ENCODE results near the gene ATP10A. TPM values are rescaled to one million over a fixed set of nuclear protein-coding genes. Genes with fewer than 3 reads are reported as not detected.
A peak's percentile ranks its signal among the peaks of the same experiment; 100 is the strongest.

The ATP10A gene
- total RNA-seq (2022) (not detected in 2 replicates), Bru-seq, nascent RNA (percentile 3 among the genes with signal in this experiment), BruChase-seq, experiment 1, labeled RNA remaining after a 6-hour chase (percentile 2 among the genes with signal in this experiment), BruChase-seq, experiment 2, labeled RNA remaining after a 2-hour chase (percentile 4 among the genes with signal in this experiment)
- long read RNA-seq, partial matches to known transcripts, result 0 of 1 reads
- long read RNA-seq, other reads (novel, unspliced or antisense), result 1 of 1 reads

- Mint-ChIP-seq H3K4me3 (ENCODE audit: unreplicated experiment) (no peak within 1 kb of the TSS), H3K9me3 (ENCODE audit: unreplicated experiment) (peaks cover 35% of the 10 kb centered on the region), H3K4me1 (ENCODE audit: insufficient read depth, unreplicated experiment) (no peaks in the 10 kb centered on the region), H3K27me3 (ENCODE audit: insufficient read depth, unreplicated experiment) (no peaks in the 10 kb centered on the region), H3K27ac (ENCODE audit: low read depth, unreplicated experiment) (no peak within 1 kb of the TSS), H3K36me3 (ENCODE audit: insufficient read depth, unreplicated experiment) (no peaks in the 10 kb centered on the region)
- ChIA-PET CTCF (no interaction called here), POLR2A (no interaction called here)
- no peak for TF ChIP-seq CTCF (IDR thresholded peaks at IDR 0.05; ENCODE audit: unreplicated experiment)
- no peak for DNase-seq (ENCODE audit: unreplicated experiment)
- intact Hi-C loops (cut with micrococcal nuclease), result no loop called here
- no TSS peak for BruUV-seq (replicated peaks)
Observed at GRCh38 chr15:25863111-25863967, at the start of gene ATP10A. ATP10A (minus strand) TSS chr15:25863327; CDS start chr15:25863096, 231 bp downstream.

GRCh38 chr15:25912035-25912434, 48.9 kb upstream of the ATP10A start:
- Mint-ChIP-seq H3K36me3 (ENCODE audit: insufficient read depth, unreplicated experiment) (no peaks in the 10 kb centered on the region), H3K27me3 (ENCODE audit: insufficient read depth, unreplicated experiment) (no peaks in the 10 kb centered on the region), H3K9me3 (ENCODE audit: unreplicated experiment) (peaks cover 42% of the 10 kb centered on the region), H3K4me1 (ENCODE audit: insufficient read depth, unreplicated experiment) (no peaks in the 10 kb centered on the region), H3K27ac (ENCODE audit: low read depth, unreplicated experiment) (no peak overlapping the region), H3K4me3 (ENCODE audit: unreplicated experiment) (no peak overlapping the region)
- no TSS peak for BruUV-seq (replicated peaks)
- intact Hi-C loops (cut with micrococcal nuclease), result no loop called here
- no peak for DNase-seq (ENCODE audit: unreplicated experiment)
- ChIA-PET CTCF (no interaction called here), POLR2A (no interaction called here)
- TF ChIP-seq CTCF (IDR thresholded peaks at IDR 0.05; ENCODE audit: unreplicated experiment), result no peak

- POLR2A ChIA-PET, result no interaction called here
- BruUV-seq (replicated peaks), result no TSS peak
- H3K27me3 Mint-ChIP-seq (ENCODE audit: insufficient read depth, unreplicated experiment), result no peaks in the 10 kb centered on the region
- H3K9me3 Mint-ChIP-seq (ENCODE audit: unreplicated experiment), result peaks cover 39% of the 10 kb centered on the region
- H3K4me3 Mint-ChIP-seq (ENCODE audit: unreplicated experiment), result no peak overlapping the region
- intact Hi-C loops (cut with micrococcal nuclease), result no loop called here
- no peak overlapping the region for H3K27ac Mint-ChIP-seq (ENCODE audit: low read depth, unreplicated experiment)
- H3K36me3 Mint-ChIP-seq (ENCODE audit: insufficient read depth, unreplicated experiment), result no peaks in the 10 kb centered on the region
- no peak for TF ChIP-seq CTCF (IDR thresholded peaks at IDR 0.05; ENCODE audit: unreplicated experiment)
- CTCF ChIA-PET, result no interaction called here
- DNase-seq (ENCODE audit: unreplicated experiment), result no peak
- no peaks in the 10 kb centered on the region for H3K4me1 Mint-ChIP-seq (ENCODE audit: insufficient read depth, unreplicated experiment)
Observed at GRCh38 chr15:25910832-25911231, 47.7 kb upstream of the ATP10A start.

GRCh38 chr15:25909806-25910205, 46.7 kb upstream of the ATP10A start:
- ChIA-PET CTCF (no interaction called here), POLR2A (no interaction called here)
- H3K9me3 Mint-ChIP-seq (ENCODE audit: unreplicated experiment), result peaks cover 38% of the 10 kb centered on the region
- no TSS peak for BruUV-seq (replicated peaks)
- no peak overlapping the region for H3K27ac Mint-ChIP-seq (ENCODE audit: low read depth, unreplicated experiment)
- no peak overlapping the region for H3K4me3 Mint-ChIP-seq (ENCODE audit: unreplicated experiment)
- DNase-seq (ENCODE audit: unreplicated experiment), result no peak
- TF ChIP-seq CTCF (IDR thresholded peaks at IDR 0.05; ENCODE audit: unreplicated experiment), result no peak
- H3K27me3 Mint-ChIP-seq (ENCODE audit: insufficient read depth, unreplicated experiment), result no peaks in the 10 kb centered on the region
- no peaks in the 10 kb centered on the region for H3K36me3 Mint-ChIP-seq (ENCODE audit: insufficient read depth, unreplicated experiment)
- intact Hi-C loops (cut with micrococcal nuclease), result no loop called here
- no peaks in the 10 kb centered on the region for H3K4me1 Mint-ChIP-seq (ENCODE audit: insufficient read depth, unreplicated experiment)
